ENCODE data around the gene NTM.

Gene NTM

DNA sequence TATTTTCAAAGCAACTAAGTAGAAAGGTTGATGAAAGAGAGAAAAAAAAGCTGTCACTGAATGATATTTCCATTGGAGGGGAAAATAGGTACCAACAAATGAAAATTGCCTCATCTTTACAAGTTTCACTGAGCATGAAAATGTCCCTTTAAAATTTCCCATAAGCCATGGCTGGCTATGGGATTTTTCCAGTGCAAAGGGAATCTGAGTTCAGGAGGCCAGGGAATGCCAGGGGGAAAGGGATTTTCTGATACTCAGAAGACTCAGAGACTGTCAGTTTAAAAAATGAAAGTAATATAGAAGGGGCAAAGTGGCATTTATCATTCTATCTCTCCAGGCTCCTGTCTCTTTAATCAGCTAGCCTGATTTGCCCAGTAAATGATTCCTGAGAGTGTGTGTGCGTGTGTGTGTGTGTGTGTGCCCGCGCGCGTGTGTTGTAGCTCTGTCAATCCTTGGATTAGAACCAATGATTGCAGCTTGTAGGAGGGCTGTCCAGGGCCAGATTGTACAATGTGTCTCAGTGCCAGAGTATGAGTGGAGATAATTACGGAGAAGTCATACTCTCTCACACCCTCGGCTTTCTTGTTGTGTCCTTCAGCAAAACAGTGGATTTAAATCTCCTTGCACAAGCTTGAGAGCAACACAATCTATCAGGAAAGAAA is at the start of gene NTM:
NTM (plus strand) TSS at position 526 of the 662 bp plus-strand sequence.
- peak; percentile 51 for DNase-seq (ENCODE audit: low spot score)

DNA sequence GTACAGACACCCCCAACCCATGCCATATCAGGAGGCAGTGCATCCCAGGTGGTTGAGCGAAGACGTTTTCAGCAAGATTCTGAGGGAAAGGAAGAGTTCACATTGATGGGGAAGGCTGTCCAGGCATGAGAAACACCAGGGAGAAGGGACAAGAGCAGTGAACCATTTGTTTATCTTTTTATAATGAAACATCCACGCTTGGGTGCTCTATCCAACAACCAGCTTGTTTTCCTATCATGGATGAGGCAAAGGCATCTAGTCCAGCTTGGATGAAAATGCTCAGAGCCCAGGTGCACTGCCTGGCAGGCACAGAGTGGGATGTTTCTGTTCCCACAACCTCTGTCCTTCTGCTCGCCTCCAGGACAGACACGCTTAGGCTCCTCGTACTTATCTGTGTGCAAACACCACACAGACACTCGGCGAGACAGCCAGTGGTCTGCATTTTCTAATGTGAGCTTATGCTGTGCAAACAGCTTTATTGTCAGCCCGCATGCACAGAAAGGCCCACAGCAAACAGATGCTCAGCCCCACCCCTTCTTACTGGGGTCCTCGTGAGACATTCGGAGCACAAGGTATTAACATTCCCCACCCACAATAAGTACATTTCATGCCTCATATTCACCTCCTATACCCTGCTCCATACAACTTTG is 45.4 kb upstream of the NTM start:
- DNase-seq (ENCODE audit: low spot score): no peak

DNA sequence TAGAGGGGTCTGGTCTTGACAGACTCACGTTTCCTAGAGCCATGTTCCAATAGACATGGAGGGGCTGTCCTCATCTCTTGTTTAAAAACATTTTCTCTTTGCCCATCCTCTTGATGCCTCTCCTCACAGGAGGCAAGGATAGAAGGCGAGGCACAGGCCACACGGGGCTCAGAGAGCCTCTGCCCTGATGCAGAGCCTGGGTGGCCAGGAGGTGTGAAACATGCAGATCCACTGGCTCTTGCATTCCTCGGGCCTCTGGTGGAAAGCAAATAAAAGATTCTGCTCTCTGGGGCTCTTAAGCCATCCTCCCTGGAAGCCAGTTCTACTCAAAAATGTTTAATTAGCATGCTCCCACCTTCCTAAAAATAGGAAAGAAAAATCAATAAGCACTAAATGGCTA is 43.6 kb upstream of the NTM start:
- DNase-seq (ENCODE audit: low spot score): no peak

DNA sequence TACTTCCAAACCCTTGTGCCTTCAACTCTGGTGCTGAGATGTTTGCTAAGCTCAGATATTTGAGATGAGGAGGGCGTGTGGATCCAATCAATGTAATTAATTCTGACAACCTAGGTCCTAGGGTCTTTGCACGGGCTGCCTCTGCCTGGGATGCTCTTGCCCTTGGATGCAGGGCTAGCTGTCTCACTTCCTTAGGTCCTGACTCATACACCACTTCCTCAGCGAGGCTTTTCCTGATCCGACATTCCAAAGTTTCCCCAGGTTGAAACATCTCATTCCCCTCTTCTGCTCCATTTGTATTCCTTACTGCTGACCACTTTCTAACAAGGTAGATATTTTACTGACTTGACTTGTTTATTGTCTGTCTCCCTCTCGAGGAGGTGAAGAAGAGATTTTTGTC is 43.0 kb upstream of the NTM start:
- DNase-seq (ENCODE audit: low spot score): no peak

DNA sequence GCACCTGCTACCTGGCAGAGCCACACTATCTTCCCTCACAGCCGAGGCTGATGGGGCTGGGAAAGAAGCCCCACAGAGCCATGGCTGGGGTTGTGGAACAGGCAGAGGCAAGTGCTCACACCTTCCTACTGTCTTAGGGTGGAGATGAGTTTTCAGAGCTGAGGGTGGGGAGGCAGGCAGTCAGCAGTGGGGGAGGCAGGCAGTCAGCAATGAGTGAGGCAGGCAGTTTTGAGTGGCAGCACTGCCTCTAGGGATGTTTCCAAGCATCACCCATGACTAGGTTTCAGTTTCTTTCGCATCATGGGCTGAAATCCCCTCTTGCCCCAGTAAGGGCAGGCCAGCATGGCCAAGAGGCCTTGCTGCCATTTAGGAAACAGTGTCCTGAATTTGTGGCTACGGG is 41.6 kb upstream of the NTM start:
- DNase-seq (ENCODE audit: low spot score): no peak

DNA sequence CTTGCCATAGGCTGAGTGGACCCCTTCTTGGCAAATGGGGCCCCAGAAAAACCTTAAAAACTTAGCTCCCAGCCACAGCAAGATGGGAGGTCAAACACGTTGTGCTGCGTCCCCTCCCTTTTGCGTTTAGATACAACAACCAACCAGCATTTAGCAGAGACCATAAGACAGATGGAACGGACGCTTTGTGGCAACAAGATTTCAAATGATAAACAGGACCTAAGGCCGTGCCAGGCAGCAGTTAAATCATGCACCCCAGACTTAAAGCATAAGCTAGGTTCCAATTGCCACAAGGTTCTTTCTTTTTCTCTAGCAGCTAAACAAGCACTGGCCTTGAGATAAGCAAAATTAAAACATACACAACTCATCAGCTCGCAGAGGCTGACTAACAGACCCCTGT is 39.4 kb upstream of the NTM start:
- DNase-seq (ENCODE audit: low spot score): no peak

DNA sequence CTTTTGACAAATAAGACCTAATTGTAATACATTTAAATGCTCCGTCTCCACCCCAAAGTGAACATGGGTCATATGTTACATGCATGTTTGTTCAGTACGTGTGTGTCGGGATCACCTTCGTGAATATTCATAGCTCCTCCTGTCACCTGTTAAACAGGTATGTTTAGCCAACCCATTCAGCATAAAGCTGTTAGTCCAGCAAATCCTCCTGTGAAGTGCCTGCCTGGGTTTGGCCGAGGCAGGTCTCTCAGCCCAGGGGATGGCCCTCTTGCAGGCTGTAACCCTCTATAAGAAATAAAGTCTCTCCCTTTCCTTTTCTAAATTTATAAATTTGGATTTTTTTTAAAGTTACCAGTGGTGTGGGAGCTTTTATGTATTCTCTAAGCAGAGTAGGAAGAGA is 38.9 kb upstream of the NTM start:
- DNase-seq (ENCODE audit: low spot score): no peak

DNA sequence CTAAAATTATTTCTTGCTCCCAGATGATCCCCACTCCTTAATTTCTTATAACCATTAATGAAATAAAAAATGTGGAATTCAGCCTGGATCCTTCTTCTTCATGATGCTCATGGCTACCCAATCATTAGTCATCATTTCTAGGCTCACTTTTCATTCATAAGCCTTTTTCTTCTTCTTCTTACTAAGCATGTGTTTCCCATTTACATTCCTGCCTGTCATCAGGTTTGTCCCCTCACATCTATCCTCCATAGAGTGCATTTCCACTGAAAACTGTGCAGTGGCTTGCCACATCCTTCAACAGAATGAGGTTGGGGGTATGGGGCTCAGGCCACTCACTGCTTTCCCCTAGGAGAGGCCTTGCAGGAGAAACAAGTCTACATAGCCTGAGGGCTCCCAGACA is 35.8 kb upstream of the NTM start:
- no peak for DNase-seq (ENCODE audit: low spot score)

DNA sequence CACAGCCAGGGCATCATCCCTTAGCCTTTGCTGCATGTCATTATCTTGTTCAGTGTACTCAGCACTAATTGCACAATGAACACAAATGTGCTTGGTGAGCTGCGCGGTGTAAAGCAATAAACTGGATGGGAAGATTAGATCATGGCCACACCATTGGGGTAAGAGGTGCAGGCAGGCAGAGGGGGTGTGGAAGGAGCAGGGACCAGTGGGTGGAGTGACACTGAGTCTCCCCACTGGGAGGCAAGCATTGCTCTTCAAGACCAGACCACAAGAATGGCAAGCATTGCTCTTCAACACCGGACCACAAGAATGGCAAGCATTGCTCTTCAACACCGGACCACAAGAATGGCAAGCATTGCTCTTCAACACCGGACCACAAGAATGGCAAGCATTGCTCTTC is 28.5 kb upstream of the NTM start:
- peak; percentile 73 for DNase-seq (ENCODE audit: low spot score)

DNA sequence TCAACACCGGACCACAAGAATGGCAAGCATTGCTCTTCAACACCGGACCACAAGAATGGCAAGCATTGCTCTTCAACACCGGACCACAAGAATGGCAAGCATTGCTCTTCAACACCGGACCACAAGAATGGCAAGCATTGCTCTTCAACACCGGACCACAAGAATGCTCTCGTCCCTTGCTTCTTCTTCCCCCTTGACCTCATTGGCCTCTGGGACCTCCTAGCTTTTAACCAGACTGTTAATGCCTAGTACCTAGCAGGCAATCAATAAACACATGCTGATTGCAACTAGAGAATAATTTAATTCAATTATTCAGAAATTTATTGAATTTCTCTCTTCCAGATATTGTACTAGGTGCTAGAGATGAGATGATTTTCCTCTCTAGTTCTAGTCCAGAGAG is 28.0 kb upstream of the NTM start:
- peak; percentile 45 for DNase-seq (ENCODE audit: low spot score)

DNA sequence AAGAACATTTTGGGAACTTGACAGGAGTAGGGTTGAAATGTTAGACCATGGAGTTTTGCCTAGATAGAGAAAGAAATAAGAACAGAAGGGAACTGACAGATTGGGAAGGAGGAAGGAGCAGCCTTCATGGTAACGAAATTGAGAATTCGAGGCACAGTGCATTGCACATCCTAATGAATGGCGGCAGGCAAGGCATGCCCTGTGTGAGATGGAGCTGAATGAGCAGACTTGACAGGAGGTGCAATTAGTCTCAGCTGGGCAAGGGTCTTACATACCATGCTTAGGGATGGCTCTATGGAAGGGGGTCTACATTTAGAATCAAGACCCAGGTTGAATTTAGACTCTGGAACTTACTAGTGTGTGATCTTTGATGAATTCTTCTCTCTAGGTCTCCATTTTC is 25.0 kb upstream of the NTM start:
- no peak for DNase-seq (ENCODE audit: low spot score)

DNA sequence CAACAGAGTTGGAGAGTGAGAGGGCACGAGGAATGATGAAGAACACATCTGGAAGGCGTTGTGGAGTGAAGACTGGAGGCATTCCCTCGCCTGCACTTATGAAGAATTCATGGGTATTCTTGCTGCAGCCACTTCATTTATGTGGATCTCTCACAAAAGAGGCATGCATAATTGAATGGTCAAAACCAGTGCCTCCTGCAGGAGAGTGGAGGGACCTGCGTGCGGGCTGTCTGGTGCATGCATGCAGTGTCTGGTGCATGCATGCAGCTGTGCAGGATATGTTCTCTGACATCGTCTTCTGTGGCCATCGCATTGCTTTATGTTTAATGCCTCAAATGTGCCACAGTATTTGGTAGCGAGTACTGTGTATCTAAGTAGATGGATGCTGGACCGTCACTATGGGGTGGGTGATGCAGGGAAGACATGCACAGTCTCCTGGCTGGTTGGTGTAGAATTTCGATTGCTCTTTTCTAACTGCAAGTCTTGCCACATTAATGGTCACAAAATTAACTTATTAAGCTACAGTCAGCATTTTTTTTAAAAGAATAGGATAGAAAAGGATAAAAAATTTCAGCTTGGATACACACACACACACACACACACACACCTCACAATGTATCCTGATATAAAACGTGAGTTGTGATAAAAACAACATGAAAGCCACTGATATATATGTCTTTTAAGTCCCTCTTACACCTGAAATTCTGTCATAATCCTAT is 20.9 kb upstream of the NTM start:
- no peak for DNase-seq (ENCODE audit: low spot score)

DNA sequence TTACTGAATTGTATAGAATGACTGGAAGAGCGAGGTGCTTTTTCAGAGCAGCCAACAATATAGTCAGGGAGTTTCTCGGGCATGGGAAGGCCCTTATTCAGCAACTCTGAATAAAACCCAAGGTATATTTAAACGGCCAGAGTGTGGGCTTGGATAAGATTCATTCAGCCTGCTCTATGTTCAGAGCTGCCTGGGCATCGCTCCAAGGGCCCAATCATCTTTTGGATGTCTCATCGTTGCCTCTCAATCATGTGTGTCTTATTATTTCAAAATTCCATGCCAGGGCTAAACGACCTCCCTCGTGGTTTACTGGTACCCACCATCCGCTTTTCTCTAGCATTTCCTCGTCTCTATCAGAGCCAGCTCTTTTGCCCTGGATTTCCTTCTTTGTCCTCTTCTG is 19.5 kb upstream of the NTM start:
- DNase-seq (ENCODE audit: low spot score): no peak

DNA sequence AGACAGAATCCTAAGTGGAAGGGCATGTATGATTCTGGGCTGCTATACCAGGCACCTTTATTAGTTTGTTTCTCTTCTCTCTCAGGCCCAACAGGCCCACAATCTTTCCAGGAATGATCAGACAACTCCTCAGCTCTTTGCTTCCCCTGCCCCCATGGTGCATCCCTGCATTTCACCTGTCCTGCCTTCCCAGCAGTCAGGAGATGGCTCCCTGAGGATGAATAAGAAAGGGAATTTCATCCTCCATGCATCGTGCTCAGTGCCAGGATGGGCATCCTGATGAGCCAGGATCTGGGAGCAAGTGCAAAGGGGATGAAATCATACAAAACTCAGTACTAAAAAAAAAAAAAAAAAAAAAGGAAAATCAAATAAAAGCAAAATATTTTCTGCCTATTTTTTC is 18.6 kb upstream of the NTM start:
- DNase-seq (ENCODE audit: low spot score): no peak

DNA sequence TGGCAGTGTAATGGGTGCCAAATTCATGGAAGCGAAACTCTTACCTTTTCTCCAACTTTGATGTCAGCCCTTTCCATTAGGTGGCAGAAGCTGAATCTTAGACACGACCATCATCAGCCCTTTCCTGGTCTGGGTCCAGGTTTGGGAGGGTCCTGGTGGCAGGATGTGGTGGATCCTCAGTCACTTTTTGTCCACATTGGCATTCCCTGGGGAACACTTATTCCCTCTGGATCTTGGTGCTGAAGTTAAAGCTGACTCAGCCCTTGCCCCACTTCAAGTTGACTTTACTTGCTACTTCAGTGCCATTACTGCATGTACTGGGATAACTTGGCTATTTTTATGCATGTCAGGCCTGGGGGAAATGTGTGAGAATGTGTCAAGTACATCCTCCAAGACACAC is 16.6 kb upstream of the NTM start:
- DNase-seq (ENCODE audit: low spot score): no peak

DNA sequence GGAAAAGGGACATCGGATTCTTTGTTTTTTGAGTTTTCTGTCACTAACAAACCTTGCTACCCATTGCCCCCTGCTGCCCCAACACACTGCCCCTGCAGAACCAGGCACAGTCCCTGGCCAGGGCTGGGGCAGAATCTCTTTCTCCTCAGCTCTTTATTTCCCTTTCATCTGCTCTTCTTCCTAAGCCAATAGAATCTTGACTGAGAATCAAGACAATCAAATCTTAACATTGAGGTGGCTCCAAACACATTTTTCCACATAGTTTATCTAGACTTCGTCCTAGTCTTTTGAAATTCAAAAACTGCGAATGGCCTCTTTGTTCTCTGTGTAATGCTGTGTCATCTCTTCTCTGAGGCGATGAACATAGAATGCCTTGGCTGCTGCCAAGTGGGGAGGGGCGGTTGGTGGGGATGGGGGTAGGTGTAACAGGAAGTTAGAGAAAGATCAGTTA is 16.1 kb upstream of the NTM start:
- no peak for DNase-seq (ENCODE audit: low spot score)

DNA sequence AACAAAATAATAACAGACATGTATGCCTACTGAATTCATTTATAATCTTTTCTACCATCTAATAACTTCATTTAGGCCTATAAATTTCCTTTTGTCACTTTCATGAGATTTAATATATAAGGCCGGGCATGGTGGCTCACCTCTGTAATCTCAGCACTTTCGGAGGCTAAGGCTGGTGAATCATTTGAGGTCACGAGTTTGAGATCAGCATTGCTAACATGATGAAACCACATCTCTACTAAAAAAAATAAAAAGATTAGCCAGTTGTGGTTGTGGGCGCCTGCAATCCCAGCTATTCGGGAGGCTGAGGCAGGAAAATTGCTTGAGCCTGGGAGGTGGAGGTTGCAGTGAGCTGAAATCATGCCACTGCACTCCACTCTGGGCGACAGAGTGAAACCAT is 14.2 kb upstream of the NTM start:
- no peak for DNase-seq (ENCODE audit: low spot score)

DNA sequence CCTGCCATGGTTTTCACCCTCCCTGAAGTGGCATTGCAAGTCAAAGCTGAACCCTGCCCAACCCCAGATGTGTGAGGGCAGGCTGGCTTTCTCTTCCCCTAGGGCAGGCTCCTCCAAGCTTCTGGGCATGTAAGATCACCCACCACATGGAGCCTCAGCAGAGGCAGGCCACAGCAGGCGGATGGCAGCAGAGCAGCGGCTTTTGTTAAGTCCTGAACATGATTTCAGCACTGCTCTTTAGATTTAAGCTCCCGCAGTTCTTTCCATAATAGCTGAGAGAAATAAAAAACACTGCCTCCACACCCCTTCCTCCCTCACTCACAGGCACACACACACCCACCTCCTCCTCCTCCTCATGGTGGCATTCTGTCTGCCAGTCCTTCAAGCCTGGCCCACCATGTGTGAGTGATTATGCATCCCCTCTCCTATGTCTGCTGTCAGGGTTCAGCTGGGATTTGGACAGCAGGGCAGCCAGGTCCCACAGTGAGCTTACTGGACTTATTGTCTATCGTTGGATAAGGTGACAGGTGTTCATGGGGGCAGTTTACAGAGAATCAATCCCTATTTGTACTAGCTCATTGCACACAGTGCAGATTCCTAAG is 5.0 kb upstream of the NTM start:
- no peak for DNase-seq (ENCODE audit: low spot score)

DNA sequence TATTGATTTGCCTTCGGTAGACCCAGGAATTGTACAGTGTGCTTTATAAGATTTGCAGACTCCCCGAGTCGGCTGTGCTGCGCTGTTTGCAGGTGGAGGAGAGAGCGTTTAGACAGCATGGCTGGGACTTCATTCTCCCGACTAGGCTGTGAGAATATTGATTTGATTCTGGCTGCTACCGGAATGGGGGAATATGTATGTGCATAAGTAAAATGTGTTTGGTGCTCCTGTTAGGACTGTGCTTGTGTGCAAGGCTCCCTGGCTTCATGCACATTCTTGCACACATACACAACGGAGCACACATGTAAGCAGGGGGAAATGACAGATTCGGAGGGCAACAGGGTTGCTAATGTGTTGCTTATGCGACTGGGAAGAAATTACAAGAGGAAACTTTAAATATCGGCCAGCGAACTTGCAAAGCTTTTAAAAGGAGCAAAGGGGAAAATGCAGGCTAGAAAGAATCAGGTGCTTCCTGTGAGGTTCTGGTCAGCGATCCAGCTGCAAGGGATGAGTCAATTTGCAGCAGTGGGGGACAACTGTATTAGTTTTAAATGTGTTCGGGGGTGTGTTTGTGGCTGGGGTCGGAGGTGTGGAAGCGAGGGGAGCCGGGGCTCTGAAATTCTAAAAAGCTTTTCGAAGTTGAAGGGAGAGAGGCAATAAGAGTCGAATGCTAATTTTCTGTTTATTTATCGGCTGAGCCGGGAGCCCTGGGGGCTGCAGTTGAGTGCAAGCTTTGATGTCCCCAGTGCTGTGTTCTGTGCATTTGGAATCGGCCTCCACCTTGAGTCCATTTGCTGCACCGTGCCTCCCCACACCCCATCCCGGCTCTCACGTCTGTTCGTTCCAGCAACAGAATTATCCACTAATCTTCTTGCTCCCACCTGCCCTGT is 731 bp downstream of the NTM start:
- no peak for DNase-seq (ENCODE audit: low spot score)

DNA sequence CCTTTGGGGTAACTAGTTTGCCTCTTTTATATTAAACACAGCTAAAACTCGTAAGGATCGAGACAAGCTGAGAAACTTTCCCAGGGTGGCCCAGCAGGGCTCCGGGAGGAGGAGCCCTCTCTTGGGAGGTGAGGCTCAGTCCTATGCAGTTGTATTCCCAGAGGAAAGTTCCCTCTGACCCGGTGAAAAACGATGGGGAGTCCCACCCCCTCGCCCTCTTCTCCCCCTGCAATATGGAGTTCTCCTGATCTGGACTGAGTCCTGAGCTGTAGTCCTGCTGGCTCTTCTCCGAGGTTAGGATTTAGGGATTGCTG is 1.3 kb downstream of the NTM start:
- no peak for DNase-seq (ENCODE audit: low spot score)

DNA sequence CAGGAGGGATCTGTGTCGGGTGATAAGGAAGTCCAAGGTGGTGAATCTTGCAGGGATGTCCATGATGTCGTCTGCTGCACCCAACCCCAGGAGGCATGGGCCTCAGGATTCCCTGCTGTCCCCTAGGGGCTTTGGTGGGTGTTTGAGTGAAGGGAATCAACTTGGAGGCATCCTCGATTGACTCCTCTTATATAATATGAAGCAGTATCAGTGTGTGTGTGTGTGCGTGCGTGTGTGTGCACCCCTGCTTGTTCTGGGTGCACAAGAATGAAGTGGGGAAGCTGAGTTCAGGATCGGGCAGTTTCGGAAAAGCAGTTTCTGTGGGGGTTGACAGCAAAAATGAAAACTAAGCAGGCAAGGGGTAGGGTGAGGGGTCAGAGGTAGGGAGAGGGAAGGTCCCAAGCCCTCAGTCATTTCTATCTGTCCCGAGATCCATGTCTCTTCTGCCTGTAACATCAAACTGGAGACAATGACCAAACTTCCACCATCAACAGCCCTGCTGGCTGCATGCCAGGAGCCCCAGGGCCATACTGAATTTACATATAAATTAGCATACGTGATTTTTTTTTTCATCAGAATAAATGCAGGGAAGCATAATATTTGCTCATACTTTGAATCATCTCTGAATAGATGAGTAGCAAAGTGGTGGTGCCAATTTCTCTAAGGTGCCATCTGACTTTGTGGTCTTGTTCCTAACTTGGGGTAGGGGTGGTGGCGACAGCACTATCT is 2.0 kb downstream of the NTM start:
- no peak for DNase-seq (ENCODE audit: low spot score)
